Measurements from ENCODE around the gene TSPAN18.

Gene TSPAN18

GRCh38 chr11:44833221-44833876, 106.6 kb downstream of the TSPAN18 start:
- no peak for TF ChIP-seq ZNF558 (tag by site-specific recombination; IDR thresholded peaks at IDR 0.05)
- no peak for TF ChIP-seq SALL2 (tag by site-specific recombination; IDR thresholded peaks at IDR 0.05; ENCODE audit: borderline replicate concordance)
- TF ChIP-seq WT1 (tag by site-specific recombination; IDR thresholded peaks at IDR 0.05) = no peak
- TF ChIP-seq ZNF791 (tag by site-specific recombination; IDR thresholded peaks at IDR 0.05) = no peak
- no peak for TF ChIP-seq ZNF114 (tag by site-specific recombination; IDR thresholded peaks at IDR 0.05)
- no peak for TF ChIP-seq ZNF239 (tag by site-specific recombination; IDR thresholded peaks at IDR 0.05)
- no peak for TF ChIP-seq RBAK (tag by site-specific recombination; IDR thresholded peaks at IDR 0.05)
- TF ChIP-seq ZBTB8A (tag by site-specific recombination; IDR thresholded peaks at IDR 0.05) = no peak
- no peak for TF ChIP-seq ZNF561 (tag by site-specific recombination; IDR thresholded peaks at IDR 0.05; ENCODE audit: borderline replicate concordance)
- no peak for TF ChIP-seq ZNF600 (tag by site-specific recombination; IDR thresholded peaks at IDR 0.05)
- TF ChIP-seq HOXD13 (CRISPR knock-in tag; IDR thresholded peaks at IDR 0.05; ENCODE audit: borderline replicate concordance) = no peak
- TF ChIP-seq SETDB1 (IDR thresholded peaks at IDR 0.05; ENCODE audit: insufficient read length, low read length) = no peak
- TF ChIP-seq ZFP41 (tag by site-specific recombination; IDR thresholded peaks at IDR 0.05; ENCODE audit: borderline replicate concordance) = no peak
- Histone ChIP-seq H3K36me3 (ENCODE audit: control insufficient read depth in 2 of 2, insufficient read depth in 1 of 2, low read length in 2 of 2) (no peaks in the 10 kb centered on the region), H3K9me3 (ENCODE audit: control insufficient read depth, insufficient read depth, low read depth, low read length) (no peaks in the 10 kb centered on the region), H3K4me1 (ENCODE audit: control insufficient read depth, insufficient read depth, low read length) (no peaks in the 10 kb centered on the region), H3K27ac (ENCODE audit: extremely low read depth, low read depth, low read length) (no peak overlapping the region), H3K4me3 (ENCODE audit: low read depth, low read length) (no peak overlapping the region)
- ChIA-PET CTCF (interaction anchor here (0.7 kb wide), 1 partner anchor 74 kb away, joined by 3 read pairs; no protein-coding TSS in a partner anchor), POLR2A (no interaction called here)

- TF ChIP-seq ZNF548 (tag by site-specific recombination; IDR thresholded peaks at IDR 0.05) = no peak
- Histone ChIP-seq H3K4me3 (ENCODE audit: low read depth, low read length) (no peak overlapping the region), H3K9me3 (ENCODE audit: control insufficient read depth, insufficient read depth, low read depth, low read length) (no peaks in the 10 kb centered on the region), H3K36me3 (ENCODE audit: control insufficient read depth in 2 of 2, insufficient read depth in 1 of 2, low read length in 2 of 2) (no peaks in the 10 kb centered on the region), H3K27ac (ENCODE audit: extremely low read depth, low read depth, low read length) (no peak overlapping the region), H3K4me1 (ENCODE audit: control insufficient read depth, insufficient read depth, low read length) (no peaks in the 10 kb centered on the region)
- ChIA-PET POLR2A (no interaction called here), CTCF (interaction anchor here (0.7 kb wide), 1 partner anchor 75 kb away, joined by 3 read pairs; no protein-coding TSS in a partner anchor)
Observed at GRCh38 chr11:44833877-44834452, 107.2 kb downstream of the TSPAN18 start.

- no peaks in the 10 kb centered on the region for H3K4me1 ChIP-seq (ENCODE audit: control insufficient read depth, insufficient read depth, low read length)
- CTCF ChIA-PET = interaction anchor here (0.6 to 2.3 kb wide), 3 partner anchors 12 to 212 kb away, joined by 3 to 5 read pairs (median 4); no protein-coding TSS in a partner anchor
- no peak for TF ChIP-seq ZNF133 (tag by site-specific recombination; IDR thresholded peaks at IDR 0.05)
- H3K4me3 ChIP-seq (ENCODE audit: low read depth, low read length) = no peak overlapping the region
- H3K36me3 ChIP-seq (ENCODE audit: control insufficient read depth in 2 of 2, insufficient read depth in 1 of 2, low read length in 2 of 2) = no peaks in the 10 kb centered on the region
- H3K27ac ChIP-seq (ENCODE audit: extremely low read depth, low read depth, low read length) = no peak overlapping the region
- H3K9me3 ChIP-seq (ENCODE audit: control insufficient read depth, insufficient read depth, low read depth, low read length) = no peaks in the 10 kb centered on the region
- POLR2A ChIA-PET = no interaction called here
Observed at GRCh38 chr11:44834846-44835245, 108.1 kb downstream of the TSPAN18 start.

GRCh38 chr11:44835296-44835695, 108.5 kb downstream of the TSPAN18 start:
- POLR2A ChIA-PET = no interaction called here
- Histone ChIP-seq H3K4me1 (ENCODE audit: control insufficient read depth, insufficient read depth, low read length) (no peaks in the 10 kb centered on the region), H3K36me3 (ENCODE audit: control insufficient read depth in 2 of 2, insufficient read depth in 1 of 2, low read length in 2 of 2) (no peaks in the 10 kb centered on the region), H3K9me3 (ENCODE audit: control insufficient read depth, insufficient read depth, low read depth, low read length) (no peaks in the 10 kb centered on the region), H3K4me3 (ENCODE audit: low read depth, low read length) (no peak overlapping the region), H3K27ac (ENCODE audit: extremely low read depth, low read depth, low read length) (no peak overlapping the region)
- CTCF ChIA-PET = interaction anchor here (0.6 to 2.3 kb wide), 3 partner anchors 12 to 213 kb away, joined by 3 to 5 read pairs (median 4); no protein-coding TSS in a partner anchor
- TF ChIP-seq REPIN1 (tag by site-specific recombination; IDR thresholded peaks at IDR 0.05; ENCODE audit: low read depth) = no peak
- no peak for TF ChIP-seq ZBTB49 (tag by site-specific recombination; IDR thresholded peaks at IDR 0.05; ENCODE audit: low read depth)
- no peak for TF ChIP-seq ZNF248 (tag by site-specific recombination; IDR thresholded peaks at IDR 0.05)
- no peak for TF ChIP-seq ZNF202 (tag by site-specific recombination; IDR thresholded peaks at IDR 0.05; ENCODE audit: borderline replicate concordance)
- TF ChIP-seq ZNF791 (tag by site-specific recombination; IDR thresholded peaks at IDR 0.05) = no peak
- TF ChIP-seq ZNF24 (tag by site-specific recombination; IDR thresholded peaks at IDR 0.05) = no peak
- no peak for TF ChIP-seq ZBTB44 (tag by site-specific recombination; IDR thresholded peaks at IDR 0.05)
- TF ChIP-seq ZNF768 (tag by site-specific recombination; IDR thresholded peaks at IDR 0.05) = no peak
- no peak for TF ChIP-seq ZNF707 (tag by site-specific recombination; IDR thresholded peaks at IDR 0.05)
- TF ChIP-seq ZNF114 (tag by site-specific recombination; IDR thresholded peaks at IDR 0.05) = no peak
- TF ChIP-seq SP3 (tag by site-specific recombination; IDR thresholded peaks at IDR 0.05) = no peak
- TF ChIP-seq ZNF473 (tag by site-specific recombination; IDR thresholded peaks at IDR 0.05) = no peak
